OCI-LY7 (cell line): Measurements from ENCODE around the gene TTLL5. TPM values are rescaled to one million over a fixed set of nuclear protein-coding genes. Genes with fewer than 3 reads are reported as not detected.

Experiments
- BruUV-seq: library from RNA; stranded (reverse); fragments of 400-500 nt; replicated peaks from 2 replicates; lab custom pipeline; 2021; lab: Mats Ljungman, UMichigan
- CTCF ChIA-PET: fragments of 300-600 bp; sonication (Branson Sonifier 250); formaldehyde crosslinking; loops from one replicate; lab custom pipeline; 2022; ENCODE audit warnings: antibody characterized with exemption; ENCODE audit not compliant: unreplicated experiment; lab: Charles Lee
- POLR2A ChIA-PET: fragments of 300-600 bp; sonication (Branson Sonifier 250); formaldehyde crosslinking; loops from one replicate; lab custom pipeline; 2022; ENCODE audit warnings: antibody characterized with exemption; lab: Charles Lee
- DNase-seq: peaks from one replicate; pipeline ENCODE4 v3.0.0-alpha.2; 2015; ENCODE audit warnings: low spot score
- H2AFZ ChIP-seq: fragments of 200-600 bp; sonication (generic), shearing (Covaris generic); 2 replicates; pipeline ENCODE4 v1.6.1; 2014; ENCODE audit warnings: mild to moderate bottlenecking, antibody characterized with exemption, low read length, moderate library complexity
- H3K27ac ChIP-seq: fragments of 200-600 bp; sonication (generic); 2 replicates; pipeline ENCODE4 v1.5.1; 2014; ENCODE audit warnings: mixed run types, low read depth, mild to moderate bottlenecking, moderate library complexity, low read length, inconsistent platforms; ENCODE audit not compliant: poor library complexity, severe bottlenecking
- H3K36me3 ChIP-seq: fragments of 200-600 bp; sonication (generic); 2 replicates; pipeline ENCODE4 v1.6.1; 2014; ENCODE audit warnings: mild to moderate bottlenecking, antibody characterized with exemption, low read length, moderate library complexity, mixed read lengths; ENCODE audit not compliant: insufficient read depth
- H3K4me1 ChIP-seq: fragments of 200-600 bp; sonication (generic); 2 replicates; pipeline ENCODE4 v1.5.1; 2014; ENCODE audit warnings: mild to moderate bottlenecking, low read length; ENCODE audit not compliant: insufficient read depth, poor library complexity, severe bottlenecking
- H3K4me2 ChIP-seq: fragments of 200-600 bp; sonication (generic); 2 replicates; pipeline ENCODE4 v1.6.1; 2014; ENCODE audit warnings: mild to moderate bottlenecking, low read length
- H3K4me3 ChIP-seq: fragments of 200-600 bp; sonication (generic); 2 replicates; pipeline ENCODE4 v1.5.1; 2014; ENCODE audit warnings: mild to moderate bottlenecking, low read depth, low read length; ENCODE audit not compliant: poor library complexity, severe bottlenecking
- H3K79me2 ChIP-seq: fragments of 200-600 bp; sonication (generic); 2 replicates; pipeline ENCODE4 v1.6.1; 2016; ENCODE audit warnings: low read depth, mild to moderate bottlenecking, low read length, moderate library complexity, mixed read lengths; ENCODE audit not compliant: insufficient read depth
- H3K9me2 ChIP-seq: fragments of 200-600 bp; sonication (generic); 2 replicates; pipeline ENCODE4 v1.6.1; 2016; ENCODE audit warnings: mild to moderate bottlenecking, low read length, mixed read lengths; ENCODE audit not compliant: insufficient read depth
- H3K9me3 ChIP-seq: fragments of 200-600 bp; sonication (generic); 2 replicates; pipeline ENCODE4 v1.6.1; 2014; ENCODE audit warnings: mild to moderate bottlenecking, mixed run types, low read length, mixed read lengths
- H4K20me1 ChIP-seq: fragments of 200-600 bp; sonication (generic); 2 replicates; pipeline ENCODE4 v1.6.1; 2014; ENCODE audit warnings: mild to moderate bottlenecking, antibody characterized with exemption, low read length, moderate library complexity, mixed read lengths; ENCODE audit not compliant: insufficient read depth
- EZH2phosphoT487 ChIP-seq: fragments of 200-600 bp; sonication (generic); IDR thresholded peaks from 2 replicates; pipeline ENCODE4 v1.6.1; 2018; ENCODE audit warnings: low read depth, borderline replicate concordance, mild to moderate bottlenecking, mixed run types, antibody characterized with exemption, low read length, moderate library complexity, mixed read lengths
- intact Hi-C: fragments of 100-400 bp; cut with micrococcal nuclease; formaldehyde crosslinking; loops from one replicate; pipeline ENCODE4 v1.10.0; 2022; ENCODE audit not compliant: unreplicated experiment
- total RNA-seq, 2 experiments: library from RNA; depleted of rRNA in 1 of 2; stranded (reverse); fragments of >200 nt in 1 of 2; shearing (Covaris generic) in 1 of 2; gene quantifications; 2 replicates each; pipeline ENCODE4 v1.2.3, GENCODE V29; 2014 to 2022
- TF ChIP-seq, protein P1 (sequence below): fragments of 200-600 bp; sonication (generic); conservative IDR thresholded peaks from 2 replicates; pipeline ENCODE4 v1.5.1; 2014; ENCODE audit warnings: mild to moderate bottlenecking, antibody characterized with exemption, low read length, moderate library complexity, mixed read lengths

Gene TTLL5
- total RNA-seq, 2 experiments from 2014 or later, result 34.3 to 55.6 TPM

DNA sequence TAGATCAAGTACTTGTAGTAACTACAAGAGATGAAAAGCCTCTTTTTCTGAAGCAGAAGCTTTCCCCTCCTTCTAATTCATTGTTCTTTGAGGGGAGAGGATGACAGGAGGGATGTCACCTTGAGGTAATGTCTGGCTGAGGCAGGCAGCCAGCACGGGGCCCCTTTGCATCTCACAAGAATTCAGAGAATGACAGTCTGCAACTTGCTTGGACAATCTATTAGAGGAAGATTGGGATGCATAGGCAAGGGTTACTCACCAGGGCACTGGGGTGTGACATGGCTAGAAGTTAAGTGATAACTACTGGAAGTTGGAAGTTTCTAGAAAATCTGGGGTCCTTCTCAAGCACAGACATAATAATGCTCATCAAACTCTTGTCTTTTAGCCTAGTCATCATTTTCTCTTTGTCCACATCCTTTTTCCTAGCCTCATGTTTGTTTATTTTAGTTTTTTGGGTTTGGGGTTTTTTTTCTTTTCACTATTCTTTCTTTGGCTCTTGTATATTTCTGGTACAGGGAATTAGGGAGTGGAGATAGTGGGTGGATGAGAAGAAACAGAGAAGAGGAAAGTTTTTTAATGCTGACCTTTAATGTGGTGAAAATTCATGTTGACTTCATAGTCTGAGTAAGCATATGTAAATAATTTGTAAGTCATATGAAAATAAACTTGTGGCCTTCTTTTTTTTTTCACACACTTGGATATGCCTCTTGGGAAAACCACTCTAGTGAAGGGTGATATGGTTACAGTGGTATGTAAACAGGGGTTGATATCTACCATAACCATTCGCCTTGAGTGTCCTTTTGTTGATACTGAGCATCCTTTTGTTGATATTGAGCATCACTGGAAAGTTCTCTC lies 55.1 kb downstream of the TTLL5 start:
- Histone ChIP-seq H4K20me1 (no peaks in the 10 kb centered on the region), H3K4me1 (no peaks in the 10 kb centered on the region), H3K27ac (no peak overlapping the region), H3K79me2 (no peaks in the 10 kb centered on the region), H3K9me2 (no peaks in the 10 kb centered on the region), H3K4me3 (no peak overlapping the region), H3K9me3 (no peaks in the 10 kb centered on the region), H3K36me3 (peaks cover 32% of the 10 kb centered on the region), H3K4me2 (no peak overlapping the region), H2AFZ (no peak overlapping the region)
- intact Hi-C loops, result no loop called here
- no TSS peak for BruUV-seq
- ChIA-PET CTCF (interaction anchor here (0.6 kb wide), 1 partner anchor 328 kb away, joined by 3 read pairs; no protein-coding TSS in a partner anchor), POLR2A (interaction anchor here (0.6 kb wide), 3 partner anchors 55 to 986 kb away, joined by 3 to 5 read pairs (median 4); partner anchors contain the start of gene TTLL5)
- DNase-seq, result no peak
- no peak for TF ChIP-seq EZH2phosphoT487
- TF ChIP-seq, protein P1, sequence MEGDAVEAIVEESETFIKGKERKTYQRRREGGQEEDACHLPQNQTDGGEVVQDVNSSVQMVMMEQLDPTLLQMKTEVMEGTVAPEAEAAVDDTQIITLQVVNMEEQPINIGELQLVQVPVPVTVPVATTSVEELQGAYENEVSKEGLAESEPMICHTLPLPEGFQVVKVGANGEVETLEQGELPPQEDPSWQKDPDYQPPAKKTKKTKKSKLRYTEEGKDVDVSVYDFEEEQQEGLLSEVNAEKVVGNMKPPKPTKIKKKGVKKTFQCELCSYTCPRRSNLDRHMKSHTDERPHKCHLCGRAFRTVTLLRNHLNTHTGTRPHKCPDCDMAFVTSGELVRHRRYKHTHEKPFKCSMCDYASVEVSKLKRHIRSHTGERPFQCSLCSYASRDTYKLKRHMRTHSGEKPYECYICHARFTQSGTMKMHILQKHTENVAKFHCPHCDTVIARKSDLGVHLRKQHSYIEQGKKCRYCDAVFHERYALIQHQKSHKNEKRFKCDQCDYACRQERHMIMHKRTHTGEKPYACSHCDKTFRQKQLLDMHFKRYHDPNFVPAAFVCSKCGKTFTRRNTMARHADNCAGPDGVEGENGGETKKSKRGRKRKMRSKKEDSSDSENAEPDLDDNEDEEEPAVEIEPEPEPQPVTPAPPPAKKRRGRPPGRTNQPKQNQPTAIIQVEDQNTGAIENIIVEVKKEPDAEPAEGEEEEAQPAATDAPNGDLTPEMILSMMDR, result no peak

DNA sequence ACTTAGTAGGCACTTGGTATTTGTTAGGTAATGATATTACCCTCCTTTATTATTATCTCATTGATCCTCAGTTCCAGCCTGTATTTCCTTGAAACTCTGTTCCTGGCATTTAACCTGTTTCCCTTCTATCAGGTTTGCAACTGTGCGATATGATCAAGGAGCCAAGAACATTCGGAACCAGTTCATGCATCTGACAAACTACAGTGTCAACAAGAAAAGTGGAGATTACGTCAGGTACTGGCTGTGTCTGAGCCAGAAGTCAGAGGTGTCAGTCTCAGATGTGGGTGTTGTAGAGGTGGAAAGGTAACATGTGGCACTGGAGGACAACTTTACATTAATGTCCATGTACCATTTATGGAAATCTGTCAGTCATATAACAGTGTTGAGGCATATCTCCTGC lies 56.7 kb downstream of the TTLL5 start:
- TF ChIP-seq, protein P1, result no peak
- TF ChIP-seq EZH2phosphoT487, result no peak

DNA sequence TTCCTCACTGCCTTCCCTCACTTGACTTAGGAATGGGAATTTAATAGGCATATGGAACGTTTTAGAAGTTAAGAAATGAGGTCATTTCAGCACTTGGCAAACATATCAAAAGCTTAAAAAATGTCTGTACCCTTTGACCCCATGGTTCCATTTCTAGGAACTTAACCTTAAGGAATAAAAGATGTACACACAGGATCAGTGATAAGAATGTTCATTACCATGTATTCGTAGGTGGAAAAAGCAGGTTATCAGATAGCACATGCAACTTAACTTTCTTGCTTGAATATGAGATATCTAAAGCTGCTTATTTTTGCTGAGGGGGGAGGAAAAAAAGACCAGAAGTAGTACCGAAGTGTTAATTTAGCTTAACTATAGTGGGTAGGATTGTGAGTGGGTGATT lies 57.2 kb downstream of the TTLL5 start:
- no peak overlapping the region for H3K4me3 ChIP-seq
- TF ChIP-seq, protein P1, result no peak
- TF ChIP-seq EZH2phosphoT487, result no peak
- H3K27ac ChIP-seq, result no peak overlapping the region
- BruUV-seq, result no TSS peak
- H3K36me3 ChIP-seq, result peaks cover 44% of the 10 kb centered on the region
- DNase-seq, result no peak
- ChIA-PET POLR2A (no interaction called here), CTCF (no interaction called here)
- H3K79me2 ChIP-seq, result no peaks in the 10 kb centered on the region
- no peaks in the 10 kb centered on the region for H3K4me1 ChIP-seq
- H3K4me2 ChIP-seq, result no peak overlapping the region
- H4K20me1 ChIP-seq, result no peaks in the 10 kb centered on the region
- intact Hi-C loops, result no loop called here
- H2AFZ ChIP-seq, result no peak overlapping the region
- no peaks in the 10 kb centered on the region for H3K9me3 ChIP-seq
- no peaks in the 10 kb centered on the region for H3K9me2 ChIP-seq

More for the DNA sequence above, 56.7 kb downstream of the TTLL5 start:
- Histone ChIP-seq H3K36me3 (peaks cover 39% of the 10 kb centered on the region), H3K4me1 (no peaks in the 10 kb centered on the region), H3K27ac (no peak overlapping the region), H3K9me2 (no peaks in the 10 kb centered on the region), H3K4me2 (no peak overlapping the region), H3K79me2 (no peaks in the 10 kb centered on the region), H3K4me3 (no peak overlapping the region), H2AFZ (no peak overlapping the region), H3K9me3 (no peaks in the 10 kb centered on the region), H4K20me1 (no peaks in the 10 kb centered on the region)
- DNase-seq, result no peak
- ChIA-PET CTCF (no interaction called here), POLR2A (no interaction called here)
- intact Hi-C loops, result no loop called here
- BruUV-seq, result no TSS peak
